GM11168 (cell line): ENCODE data around the gene STAC3.

ENCODE experiments used
- in situ Hi-C: fragments of 300-500 bp; cut with MboI; formaldehyde crosslinking; loops from one replicate; pipeline ENCODE4 v1.12.0; 2022; ENCODE audit warnings: low sequenced_read_pairs; ENCODE audit not compliant: unreplicated experiment

STAC3 gene

DNA sequence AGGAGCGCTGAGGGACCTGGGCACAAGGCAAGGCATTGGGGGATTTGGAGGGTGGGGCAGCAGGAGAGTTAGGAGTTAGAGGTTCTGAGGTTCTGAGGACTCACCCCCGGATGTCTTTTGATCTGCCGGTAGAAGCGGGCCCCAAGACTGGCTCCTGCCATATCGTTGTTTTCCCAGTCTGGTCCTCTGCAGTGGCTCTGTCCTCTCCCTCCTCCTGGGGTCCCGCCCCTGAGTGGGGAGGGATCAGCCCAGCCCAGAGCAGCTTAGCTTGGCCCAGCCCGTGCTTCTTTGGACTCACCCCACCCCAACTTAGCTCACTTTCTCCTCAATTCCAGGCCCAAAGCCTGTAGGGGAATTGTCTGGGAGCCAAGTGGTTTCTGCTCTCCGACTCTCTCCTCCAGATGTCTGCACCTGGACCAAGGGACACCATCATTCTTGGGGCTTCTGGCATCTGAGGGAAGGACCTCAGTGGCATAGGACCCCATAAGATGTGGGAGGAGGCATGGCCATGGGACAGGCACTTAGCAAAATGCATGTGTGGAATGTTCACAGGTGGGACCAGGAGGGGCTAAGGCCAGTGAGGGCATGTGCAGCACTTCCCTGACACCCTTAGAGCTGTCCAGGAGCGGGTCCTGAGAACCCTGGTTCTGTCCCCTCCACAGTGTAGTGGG is 13.9 kb downstream of the STAC3 start:
- in situ Hi-C loops, result no loop called here

DNA sequence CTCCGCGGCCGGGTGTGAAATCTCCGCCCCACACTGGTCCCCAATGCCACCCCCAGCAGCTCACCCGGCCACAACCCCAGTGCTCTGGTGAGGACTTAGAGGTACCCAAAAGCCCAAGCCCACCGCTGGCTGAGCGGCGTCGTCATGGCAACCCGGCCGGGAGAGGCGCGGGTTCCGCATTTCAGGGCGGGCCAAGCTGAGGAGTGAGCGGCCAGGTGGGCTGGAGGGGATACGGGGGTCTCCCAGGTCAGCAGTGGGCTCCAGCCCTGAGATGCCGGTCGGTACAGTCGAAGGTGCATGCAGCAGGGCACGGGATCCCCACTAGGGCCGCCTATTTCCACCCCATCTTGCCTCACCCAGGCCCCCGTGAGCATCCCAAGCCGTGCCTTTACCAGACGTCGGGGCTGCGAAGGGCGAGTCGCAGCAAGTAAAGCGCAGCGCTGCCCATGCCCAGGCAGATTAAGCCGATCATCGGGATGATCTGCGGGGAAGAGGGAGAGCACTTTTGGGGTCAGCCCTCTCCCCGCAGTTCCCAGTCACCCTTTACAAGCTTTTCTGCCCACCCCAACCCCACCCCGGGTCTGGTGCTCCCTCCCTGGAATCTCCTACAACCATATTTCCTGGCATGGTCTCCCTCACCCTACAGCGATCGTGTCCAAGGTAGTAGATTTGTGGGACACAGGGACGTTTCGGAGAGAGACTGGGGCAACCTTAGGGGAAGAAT is 14.6 kb downstream of the STAC3 start:
- in situ Hi-C loops, result no loop called here

DNA sequence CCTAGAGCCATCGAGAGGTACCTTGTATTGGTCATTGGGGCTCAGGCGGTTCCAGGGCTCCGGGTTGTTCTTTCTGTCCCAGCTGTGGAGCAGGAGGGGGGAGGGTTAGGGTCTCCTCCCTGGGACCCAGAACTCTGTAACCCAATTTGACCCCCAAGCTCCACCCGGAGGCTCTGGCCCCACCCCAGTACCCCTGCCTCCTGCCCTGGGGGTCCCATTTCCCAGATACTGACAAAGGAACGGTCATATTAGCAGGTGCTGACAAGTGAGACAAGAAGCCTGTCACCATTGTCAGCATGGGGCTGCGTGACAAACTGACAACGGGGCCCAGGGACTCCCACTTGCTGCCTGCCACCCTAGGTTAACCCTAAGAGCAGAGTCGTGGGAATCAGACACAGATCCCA is 15.3 kb downstream of the STAC3 start:
- in situ Hi-C loops, result no loop called here

DNA sequence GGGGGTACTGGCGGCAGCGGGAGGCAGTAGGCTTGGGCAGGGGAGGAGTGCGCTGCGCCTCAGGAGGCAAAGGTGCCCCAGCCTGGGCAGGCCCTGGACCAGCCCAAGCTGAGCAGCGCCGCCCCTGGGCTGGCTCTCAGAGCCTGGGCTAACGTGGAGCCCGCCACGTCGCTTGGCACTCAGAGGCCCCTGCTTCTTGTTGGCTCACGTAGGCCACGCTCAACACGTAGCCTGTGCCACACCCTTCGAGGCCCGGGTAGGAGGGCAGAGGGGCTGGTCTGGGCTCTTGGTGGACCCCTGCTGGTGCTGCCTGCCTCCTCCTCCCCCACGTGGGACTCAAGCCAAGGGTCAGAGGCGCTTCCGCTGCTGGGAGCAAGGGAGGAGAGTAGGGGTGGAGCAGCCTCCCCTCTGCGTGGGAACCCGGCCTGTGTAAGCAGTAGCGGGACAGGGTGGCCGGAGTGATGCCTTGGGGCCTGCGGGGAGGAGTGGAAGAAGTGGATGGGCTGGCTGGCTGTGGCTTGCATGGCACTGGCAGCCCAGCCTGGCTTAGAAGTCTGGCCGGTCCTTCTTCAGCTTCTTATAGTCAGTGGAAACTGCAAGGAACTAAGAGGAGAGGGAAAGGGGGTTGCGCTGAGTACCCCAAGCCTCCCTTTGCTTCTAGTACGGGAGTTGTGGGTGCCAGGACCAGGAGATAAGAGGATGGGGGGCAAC is 15.8 kb downstream of the STAC3 start:
- in situ Hi-C loops, result no loop called here

DNA sequence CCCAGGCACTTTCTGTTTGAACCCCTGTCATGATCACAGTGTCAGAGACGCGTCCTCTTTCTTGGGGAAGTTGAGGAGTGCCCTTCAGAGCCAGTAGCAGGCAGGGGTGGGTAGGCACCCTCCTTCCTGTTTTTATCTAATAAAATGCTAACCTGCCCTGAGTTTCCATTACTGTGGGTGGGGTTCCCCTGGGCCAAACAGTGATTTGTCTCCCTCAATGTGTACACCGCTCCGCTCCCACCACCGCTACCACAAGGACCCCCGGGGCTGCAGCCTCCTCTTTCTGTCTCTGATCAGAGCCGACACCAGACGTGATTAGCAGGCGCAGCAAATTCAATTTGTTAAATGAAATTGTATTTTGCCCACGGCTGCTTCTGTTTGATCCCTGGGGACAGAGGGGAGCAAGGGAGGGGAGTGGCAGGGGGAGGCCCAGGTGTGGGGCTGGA is 16.4 kb downstream of the STAC3 start:
- in situ Hi-C loops, result no loop called here

DNA sequence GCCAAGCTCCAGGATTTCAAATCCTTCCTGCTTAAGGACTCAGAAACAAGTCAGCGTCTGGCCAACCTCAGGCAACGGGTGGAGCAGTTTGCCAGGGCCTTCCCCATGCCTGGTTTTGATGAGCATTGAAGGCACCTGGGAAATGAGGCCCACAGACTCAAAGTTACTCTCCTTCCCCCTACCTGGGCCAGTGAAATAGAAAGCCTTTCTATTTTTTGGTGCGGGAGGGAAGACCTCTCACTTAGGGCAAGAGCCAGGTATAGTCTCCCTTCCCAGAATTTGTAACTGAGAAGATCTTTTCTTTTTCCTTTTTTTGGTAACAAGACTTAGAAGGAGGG is 16.8 kb downstream of the STAC3 start:
- in situ Hi-C loops, result no loop called here

DNA sequence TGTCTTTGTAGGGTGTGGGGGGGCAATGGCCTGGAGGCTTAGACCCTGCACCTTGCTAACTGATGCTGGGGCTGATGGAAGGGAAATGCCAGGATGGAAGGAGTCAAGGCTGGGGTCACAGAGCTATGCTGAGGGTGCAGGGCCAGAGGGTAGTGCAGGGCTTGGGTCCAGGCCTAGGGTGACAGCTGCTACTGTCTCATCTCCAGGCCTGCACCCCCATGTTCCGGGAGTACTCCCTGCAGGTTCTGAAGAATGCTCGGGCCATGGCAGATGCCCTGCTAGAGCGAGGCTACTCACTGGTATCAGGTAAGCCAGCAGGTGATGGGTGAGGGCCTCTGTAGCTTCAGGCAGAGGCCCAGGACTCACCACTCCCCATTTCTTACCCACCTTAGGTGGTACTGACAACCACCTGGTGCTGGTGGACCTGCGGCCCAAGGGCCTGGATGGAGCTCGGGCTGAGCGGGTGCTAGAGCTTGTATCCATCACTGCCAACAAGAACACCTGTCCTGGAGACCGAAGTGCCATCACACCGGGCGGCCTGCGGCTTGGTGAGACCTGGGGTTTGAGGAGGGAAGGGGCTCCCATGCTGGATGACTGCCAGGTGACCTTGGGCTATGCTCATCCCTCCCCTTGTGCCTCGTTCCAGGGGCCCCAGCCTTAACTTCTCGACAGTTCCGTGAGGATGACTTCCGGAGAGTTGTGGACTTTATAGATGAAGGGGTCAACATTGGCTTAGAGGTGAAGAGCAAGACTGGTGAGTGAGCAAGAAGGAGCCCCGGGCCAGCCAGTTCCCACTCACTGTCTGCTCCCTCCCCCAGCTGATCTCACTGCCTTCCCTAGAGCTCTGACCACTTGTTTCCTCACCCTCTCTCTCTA is 17.4 kb downstream of the STAC3 start:
- in situ Hi-C loops, result no loop called here

DNA sequence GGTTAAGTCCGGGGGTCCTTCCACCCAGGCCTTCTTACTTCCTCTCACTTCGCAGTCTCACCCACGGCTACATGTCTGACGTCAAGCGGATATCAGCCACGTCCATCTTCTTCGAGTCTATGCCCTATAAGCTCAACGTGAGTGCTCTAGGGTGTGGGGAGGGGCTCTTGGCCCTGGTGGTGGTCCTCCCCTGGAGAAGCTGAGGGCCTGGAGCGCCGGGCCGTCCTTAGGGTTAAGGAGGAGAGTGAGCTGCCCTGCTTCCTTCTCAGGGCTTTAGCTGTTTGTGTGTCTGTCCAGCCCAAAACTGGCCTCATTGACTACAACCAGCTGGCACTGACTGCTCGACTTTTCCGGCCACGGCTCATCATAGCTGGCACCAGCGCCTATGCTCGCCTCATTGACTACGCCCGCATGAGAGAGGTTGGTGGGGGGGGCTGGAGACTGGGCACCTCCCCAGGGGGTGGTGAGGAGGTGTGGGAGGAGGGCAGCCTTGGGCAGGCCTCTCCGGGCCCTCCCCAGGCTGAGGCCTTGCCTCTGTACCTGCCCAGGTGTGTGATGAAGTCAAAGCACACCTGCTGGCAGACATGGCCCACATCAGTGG is 18.7 kb downstream of the STAC3 start:
- in situ Hi-C loops, result no loop called here

DNA sequence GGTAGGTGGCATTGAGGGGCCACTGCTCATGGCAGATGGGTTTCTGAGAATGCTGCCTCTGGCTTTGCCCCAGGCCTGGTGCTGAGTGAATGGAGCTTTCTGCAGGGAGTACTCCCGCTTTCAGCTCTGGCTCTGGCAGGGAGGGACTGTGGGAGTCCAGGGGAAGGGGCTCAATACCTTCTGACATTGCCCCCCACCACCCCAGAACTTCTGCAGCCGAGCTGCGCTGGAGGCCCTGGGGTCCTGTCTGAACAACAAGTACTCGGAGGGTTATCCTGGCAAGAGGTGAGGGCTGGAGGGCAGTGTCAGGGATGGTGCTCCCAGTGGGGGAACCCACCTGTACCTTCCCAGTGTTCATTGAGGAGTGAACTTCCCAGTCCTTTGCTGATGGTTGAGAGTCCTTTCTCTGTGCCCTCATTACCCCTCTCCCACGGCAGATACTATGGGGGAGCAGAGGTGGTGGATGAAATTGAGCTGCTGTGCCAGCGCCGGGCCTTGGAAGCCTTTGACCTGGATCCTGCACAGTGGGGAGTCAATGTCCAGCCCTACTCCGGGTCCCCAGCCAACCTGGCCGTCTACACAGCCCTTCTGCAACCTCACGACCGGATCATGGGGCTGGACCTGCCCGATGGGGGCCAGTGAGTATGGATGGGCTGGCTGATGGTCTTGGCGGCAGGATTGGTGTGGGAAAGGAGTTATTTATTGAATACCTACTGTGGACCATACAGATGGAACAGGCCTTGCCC is 19.5 kb downstream of the STAC3 start:
- in situ Hi-C loops, result no loop called here

DNA sequence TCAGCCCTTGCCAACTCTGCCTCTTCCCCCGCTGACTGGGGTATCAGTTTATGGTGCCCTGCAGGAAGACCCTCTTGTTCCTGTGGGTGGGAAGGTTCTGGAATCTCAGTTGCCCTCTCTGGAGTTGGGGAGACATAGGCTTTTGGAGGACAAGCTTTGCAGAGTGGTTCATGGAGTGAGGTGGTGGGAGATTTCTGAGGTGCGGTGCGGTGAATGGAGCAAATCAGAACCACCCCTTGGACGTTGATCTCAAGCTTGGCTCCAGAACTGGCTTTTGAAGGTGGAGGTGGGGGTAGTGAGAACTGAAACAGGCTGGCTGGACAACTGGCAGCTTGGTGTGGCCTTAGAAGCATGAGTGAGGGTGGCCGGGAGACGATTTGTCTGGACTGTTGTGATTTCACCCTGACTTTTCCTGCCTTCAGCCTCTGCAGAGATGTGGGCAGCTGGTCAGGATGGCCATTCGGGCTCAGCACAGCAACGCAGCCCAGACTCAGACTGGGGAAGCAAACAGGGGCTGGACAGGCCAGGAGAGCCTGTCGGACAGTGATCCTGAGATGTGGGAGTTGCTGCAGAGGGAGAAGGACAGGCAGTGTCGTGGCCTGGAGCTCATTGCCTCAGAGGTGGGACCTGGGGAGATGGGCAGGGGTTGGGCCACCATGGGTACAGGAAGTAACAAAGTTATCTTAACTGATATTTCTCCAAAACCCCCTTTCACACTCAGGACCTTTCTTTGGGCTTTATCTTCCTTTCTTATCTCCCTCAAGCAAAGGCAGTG is 20.4 kb downstream of the STAC3 start:
- in situ Hi-C loops, result no loop called here

DNA sequence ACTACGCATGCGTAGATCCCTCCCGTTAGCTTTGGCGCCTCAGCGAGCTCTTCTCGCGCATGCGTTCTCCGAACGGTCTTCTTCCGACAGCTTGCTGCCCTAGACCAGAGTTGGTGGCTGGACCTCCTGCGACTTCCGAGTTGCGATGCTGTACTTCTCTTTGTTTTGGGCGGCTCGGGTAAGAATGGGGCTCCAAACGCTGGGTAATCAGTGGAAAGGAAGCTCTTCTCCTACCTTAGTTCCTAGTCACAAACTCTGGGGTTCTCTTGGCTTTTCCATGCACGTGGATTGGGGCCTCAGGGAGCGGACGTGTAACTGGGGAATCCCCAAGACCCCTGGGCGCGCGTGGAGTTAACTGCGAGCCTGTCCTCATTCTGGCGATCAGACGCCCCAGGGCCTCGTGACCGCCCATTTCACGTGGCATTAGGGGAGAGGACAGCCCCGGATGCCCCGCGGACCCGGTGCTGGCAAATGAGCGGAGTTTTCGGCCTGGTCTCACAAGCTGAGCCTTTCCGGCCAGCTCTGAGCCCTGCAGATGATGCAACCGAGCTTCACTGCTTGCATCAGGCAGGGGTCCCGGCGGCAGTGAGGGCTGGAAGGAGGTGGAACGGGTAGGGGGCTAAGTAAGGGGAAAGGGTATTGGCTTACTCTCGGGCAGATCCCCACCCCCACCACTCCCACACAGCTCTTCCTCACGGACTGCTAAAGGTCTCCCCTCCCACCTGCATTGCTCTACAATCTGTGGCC is 21.2 kb downstream of the STAC3 start, which contains the start of gene SHMT2:
TSS of gene SHMT2 (plus strand) at position 78 of the 747 bp plus-strand sequence. CDS start at position 146, 68 bp downstream.
- in situ Hi-C loops, result no loop called here

DNA sequence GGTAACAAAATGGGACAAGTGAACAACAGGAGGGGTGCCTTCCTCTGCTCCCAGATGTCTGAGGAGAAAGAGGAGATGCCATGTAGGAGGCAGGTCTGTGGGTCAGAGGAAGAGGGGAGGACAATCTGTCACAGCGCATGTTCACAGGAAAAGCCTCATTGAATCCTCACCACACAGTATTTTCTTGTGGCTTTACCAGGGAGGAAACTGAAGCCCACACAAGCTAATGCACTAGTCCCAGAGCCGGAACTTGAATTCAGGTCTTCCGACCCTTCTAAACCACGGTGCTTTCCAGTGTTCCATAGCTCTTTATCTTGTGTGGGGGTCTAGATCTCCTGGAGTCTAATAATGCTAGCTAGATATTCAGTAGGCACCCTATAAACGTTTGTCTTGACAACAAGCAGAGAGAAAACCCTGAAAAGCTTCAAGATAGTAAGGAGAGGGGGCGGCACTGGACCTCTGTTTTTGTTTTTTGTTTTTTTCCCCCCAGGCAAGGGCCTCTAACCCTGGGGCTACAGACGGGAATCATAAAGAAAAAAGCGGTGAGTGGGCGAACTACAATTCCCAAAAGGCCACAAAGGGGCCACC is 21.8 kb downstream of the STAC3 start:
- in situ Hi-C loops, result no loop called here

DNA sequence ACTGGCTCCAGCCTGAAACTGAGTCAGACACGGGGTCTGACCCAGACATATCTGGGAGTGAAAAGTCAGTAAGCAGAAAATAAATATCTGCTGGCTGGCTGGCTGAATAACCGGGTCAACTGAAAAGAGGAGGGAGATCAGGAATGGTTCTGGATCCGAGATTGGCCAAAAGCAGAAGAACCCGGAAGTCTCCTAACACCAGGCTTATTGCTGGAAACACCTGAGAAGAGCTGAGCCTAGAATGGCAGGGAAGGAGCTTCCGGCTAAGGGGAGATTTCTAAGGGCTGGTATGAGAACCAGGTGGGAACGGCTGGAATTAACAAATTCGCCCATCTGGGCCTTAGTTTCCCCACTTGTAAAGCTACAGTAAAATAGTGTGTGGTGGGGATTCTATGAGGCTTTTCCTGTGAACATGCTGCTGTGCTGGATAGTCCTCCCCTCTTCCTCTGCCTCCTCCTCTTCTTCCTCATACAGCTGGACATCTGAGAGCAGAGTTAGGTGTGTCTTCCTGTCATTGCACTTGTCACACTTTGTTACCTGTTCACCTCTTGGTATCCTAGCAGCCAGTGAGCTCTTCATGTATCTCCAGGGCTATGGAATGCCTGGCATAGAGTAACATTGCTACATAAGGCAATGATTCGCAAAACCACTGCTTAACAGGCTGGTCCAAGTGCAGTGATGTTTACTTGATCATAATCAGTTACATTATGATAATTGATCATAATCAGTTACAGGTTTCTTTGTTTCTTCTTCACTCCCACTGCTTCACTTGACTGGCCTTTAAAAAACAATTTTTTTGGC is 23.5 kb downstream of the STAC3 start:
- in situ Hi-C loops, result no loop called here

DNA sequence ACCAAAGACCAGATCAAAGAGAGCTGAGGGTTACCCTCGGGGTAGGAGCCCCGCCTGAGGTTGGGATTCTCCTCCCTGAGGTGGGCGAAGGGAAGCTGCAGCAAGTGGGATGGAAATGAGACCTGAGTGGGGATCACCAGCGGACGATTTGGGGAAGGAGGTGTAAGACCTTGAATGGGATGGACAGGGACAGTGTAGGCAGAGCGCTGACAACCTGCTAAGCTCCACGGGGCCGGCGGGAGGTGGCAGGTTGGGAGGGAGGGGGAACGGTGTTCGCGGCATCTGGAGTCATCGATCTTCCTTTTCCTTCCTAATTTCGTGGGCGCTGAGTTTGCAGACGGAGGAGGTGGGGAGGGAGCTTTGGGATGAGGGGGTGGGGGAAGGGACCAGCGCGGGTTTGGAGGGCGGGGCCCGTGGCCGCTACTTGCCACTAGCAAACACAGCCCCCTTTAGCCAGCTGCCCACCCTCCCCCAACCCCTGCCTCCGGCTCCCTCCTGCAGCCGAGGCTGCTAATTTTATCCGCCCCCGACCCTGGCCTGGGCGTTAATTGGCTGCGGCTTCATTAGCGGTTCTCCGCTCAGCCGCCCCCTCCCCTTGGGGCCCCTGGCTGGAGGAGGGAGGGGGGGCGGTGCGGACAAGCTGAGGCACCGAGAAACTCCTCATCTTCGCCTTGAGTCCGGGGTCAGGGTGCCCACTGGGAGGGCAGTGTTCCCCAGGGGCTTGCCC is 24.2 kb downstream of the STAC3 start:
- in situ Hi-C loops, result no loop called here

DNA sequence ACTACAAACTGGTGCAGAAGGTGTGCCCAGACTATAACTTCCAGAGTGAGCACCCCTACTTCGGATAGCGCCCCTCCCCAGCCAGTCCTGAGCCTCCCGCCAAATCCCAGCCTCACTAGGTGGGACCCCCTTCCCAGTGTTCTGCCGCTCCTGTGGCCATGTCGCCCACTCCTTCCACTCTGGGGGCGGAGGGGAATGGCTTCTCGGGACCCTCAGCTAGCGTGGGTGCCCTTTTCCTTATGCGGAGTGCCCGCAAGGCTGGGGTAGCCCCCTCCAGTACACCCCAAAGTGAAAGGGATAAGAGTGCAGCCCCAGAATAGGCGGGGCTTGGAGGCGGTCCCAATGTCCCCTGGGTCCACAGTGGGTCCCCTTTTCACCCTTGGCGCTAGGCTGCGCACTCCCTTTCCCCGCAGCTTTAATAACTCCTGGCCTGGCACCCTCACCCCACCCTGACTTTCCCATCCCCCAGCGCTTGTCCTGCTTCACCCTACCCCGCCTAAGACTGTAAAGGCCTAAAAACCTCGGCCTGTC is 25.2 kb downstream of the STAC3 start:
- in situ Hi-C loops, result no loop called here
